GM19468 (cell line): Measurements from ENCODE around the gene CACHD1.

ENCODE experiments used
- ATAC-seq: cut with Tn5 transposase; IDR thresholded peaks from one replicate; pipeline ENCODE4 v1.9.1; 2021; ENCODE audit warnings: mild to moderate bottlenecking, moderate library complexity, moderate number of reproducible peaks; ENCODE audit not compliant: unreplicated experiment; ENCODE audit errors: extremely low read depth

CACHD1 gene

GRCh38 chr1:64517640-64518039 lies 47.7 kb downstream of the CACHD1 start:
- no peak for ATAC-seq

DNA sequence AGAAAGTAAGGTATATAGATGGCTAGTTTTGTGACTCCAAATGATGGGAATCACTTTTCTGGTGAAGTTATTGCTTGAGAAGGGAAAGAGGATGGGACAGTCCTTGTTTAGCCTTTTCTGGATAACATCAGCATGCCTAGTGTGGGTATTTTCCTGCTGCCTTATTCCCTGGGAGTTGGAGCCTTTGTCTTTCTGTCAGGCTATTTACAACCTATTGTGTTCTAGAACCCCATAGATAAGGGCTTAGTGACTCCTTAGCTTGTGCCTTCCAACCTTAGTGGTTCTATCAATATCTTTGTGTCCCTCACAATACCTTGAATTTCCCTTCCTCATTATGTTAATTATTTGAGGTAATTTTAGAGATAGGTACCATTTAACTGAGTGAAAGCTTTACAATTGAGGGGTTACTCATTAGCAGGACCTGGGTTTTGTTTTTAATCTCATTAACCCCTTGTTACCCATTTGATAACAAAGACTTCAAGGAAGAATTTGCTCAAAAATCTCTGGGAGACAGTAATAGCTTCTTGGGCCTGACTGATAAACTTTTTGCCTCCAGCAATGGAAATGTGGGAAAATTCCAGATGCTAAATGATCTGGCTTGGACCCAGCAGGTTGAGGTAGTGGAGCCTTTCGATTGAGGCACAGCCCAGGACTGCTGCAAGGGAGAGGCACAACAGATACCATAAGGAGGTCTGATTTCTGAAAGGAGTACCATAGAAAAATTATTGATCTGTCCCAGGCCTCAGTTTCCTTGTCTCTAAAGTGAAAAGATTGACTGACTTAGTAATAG lies 49.0 kb downstream of the CACHD1 start:
- ATAC-seq, result no peak

- ATAC-seq, result no peak
These were observed 50.0 kb downstream of the CACHD1 start for GRCh38 chr1:64519901-64520300.

- no peak for ATAC-seq
These were observed 52.8 kb downstream of the CACHD1 start for GRCh38 chr1:64522740-64523139.

DNA sequence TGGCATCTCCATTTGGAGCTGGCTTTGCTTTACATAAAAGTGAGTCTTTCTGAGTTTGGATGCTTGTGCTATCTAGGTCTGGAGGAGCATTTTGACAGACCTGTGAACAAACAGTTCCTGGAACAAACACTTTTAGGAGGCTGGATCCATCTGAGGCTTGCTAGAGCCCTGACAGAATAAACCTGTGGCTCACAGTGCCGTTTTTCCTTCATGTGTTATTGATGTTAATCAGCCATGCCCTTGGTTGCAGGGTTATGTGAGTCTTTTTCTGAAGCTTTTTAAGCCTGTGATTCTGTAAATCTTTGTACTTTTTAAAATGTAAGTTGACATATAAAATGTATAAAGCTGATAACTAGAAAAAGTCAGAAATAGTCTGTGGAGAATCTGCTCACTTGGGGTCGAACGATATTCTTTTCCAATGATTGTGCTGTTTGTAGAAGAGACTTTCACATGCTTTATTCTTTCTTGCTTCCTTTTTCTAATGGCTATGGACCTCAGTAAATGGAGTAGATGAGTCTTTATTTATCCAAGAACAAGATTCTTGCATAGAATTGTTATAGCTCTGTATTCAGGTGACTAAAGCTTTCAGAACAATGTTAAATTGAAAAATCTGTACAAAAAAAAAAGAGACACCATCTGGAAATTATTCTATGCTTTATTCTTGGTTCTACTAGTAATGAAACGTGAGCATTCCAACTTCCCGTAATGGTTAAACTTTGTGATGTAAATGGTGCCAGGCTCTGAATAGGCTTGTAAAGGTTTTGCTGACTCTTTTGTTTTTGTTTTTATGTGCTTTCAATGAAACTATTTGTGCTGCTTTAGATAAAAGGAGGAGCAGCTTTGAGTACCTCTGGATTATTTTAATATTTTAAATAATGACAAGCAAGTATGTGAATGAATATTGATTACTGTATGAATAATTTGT lies 53.7 kb downstream of the CACHD1 start:
- no peak for ATAC-seq

DNA sequence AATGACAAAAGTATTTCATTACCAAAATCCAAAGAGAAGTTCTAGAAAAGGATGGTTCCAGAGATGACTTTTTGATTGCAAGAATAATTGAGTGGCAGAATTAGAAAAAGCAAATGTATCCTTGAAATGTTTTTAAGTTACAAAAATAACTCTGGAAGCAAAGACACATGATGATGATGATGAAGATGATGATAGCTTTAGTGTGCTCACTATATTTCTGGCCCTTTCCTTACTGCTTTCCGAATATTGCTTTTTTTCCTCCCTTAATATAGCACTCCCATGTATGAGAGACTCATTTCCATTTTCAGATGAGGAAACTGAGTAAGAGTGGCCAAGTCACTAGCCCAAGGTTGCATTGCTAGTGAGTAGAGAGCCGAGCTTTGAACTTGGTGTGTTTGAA lies 54.7 kb downstream of the CACHD1 start:
- ATAC-seq, result no peak

DNA sequence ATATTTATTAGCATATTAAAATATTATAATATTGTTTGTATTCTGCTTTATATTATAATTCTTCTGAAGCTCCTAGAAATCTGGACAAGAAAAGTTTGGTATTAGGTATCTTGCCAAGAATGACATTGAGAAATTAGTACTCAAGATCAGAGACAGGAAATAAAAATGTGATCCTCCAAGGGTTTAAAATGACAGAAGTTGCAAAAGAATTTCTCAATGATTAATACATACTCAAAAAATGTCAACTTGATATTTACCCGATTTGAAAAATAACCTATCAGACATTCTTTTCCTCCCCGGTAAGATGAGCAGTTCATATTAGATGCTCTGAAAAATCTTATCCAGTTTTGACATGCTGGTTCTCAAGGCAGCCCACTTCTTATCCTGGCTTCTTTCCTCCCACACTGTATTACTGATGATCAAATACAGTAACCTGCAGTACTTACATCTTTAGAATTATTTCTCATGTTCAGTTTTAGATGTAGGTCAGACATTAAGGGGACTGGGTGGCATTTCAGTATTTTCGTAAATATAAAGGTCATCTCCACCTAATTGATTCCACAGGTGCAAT lies 55.3 kb downstream of the CACHD1 start:
- ATAC-seq, result no peak

DNA sequence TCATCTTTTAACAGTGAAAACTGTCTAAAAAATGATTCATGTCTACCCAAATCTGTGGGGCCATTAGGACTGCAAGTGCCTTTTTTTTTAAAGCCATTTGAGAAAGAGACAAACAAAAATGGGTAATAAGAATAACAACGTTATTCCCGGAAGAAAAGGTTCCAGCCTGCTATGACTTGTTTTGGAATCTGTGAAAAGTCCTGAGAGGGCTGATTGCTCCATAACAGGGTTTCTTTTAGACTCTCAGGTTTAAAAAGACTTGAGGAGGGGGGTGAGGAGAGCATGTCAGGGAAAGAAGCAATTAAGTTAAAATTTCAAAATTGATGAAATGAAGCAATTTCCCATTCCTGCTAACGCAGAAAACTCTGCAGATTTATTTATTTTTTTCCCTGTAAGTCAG lies 56.4 kb downstream of the CACHD1 start:
- ATAC-seq, result no peak

DNA sequence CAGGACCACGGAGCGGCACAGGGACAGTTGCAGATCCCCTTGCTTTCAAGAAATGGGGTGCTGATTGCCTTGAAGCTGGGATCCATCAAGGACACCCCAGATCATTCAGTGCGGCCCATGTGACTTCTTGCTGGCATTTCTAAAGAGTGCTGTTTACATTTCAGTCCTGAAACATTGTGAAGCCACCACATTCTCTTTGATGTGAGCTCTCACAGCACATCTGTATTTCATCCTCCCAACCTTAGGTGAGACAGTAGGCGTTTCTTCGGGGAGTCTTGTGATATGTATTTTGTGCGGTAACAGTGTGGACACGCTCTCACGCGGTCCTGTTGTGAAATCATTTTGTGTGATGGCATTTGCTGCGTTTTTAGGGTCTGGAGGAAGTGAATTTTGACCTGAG lies 57.2 kb downstream of the CACHD1 start:
- no peak for ATAC-seq

GRCh38 chr1:64527786-64528185 lies 57.9 kb downstream of the CACHD1 start:
- no peak for ATAC-seq

- ATAC-seq, result no peak
These were observed 61.2 kb downstream of the CACHD1 start for GRCh38 chr1:64530969-64531692.

DNA sequence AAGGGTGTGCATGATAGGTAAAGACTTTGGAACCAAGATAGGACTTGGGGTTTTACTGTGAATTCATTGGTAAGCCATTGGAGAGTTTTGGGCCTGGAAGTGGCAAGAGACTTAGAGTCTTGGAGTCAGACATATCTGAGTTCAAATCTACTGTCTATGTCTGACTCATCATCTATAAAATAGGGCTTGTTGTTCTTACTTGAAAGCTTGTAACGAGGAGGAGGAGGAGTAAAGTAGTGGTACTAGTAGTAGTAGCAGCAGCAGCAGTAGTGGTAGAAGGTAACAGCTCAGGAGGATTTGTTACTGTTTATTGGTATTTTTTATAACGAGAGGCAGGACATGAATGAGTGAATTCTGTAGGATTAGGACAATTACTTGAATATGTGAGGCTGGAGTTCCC lies 62.7 kb downstream of the CACHD1 start:
- ATAC-seq, result no peak

- ATAC-seq, result no peak
These were observed 66.3 kb downstream of the CACHD1 start for GRCh38 chr1:64535938-64536835.

DNA sequence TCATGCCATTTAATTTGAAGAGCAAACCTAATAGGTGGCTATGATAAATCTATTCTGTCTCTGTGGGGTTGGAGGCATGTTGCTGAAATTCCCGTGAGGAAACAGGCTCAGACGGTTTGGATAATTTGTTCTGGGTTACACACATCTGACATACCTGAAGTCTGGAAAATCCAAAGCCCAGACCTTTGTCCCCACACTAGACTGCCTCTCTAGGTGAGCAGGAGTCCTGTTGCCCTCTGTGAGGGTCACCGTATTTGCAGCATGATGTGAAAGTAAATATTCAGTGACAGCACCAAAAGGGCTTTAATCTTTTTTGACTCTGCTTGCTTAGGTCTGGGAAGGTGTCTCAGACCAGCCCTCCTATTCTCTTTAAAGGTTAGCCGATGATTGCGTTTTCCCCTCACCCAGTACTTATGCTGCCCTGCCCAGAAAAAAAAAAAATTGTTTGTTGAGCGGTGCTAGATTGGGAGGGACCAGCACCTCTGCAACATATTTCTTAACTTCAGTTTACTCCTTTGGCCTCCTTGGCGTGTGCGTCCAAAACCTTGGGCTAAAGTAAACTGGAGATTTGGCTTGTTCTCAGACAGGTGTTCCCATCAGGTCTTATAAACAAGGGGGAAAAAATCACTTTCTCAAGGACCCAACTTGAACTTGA lies 67.0 kb downstream of the CACHD1 start:
- ATAC-seq, result no peak

DNA sequence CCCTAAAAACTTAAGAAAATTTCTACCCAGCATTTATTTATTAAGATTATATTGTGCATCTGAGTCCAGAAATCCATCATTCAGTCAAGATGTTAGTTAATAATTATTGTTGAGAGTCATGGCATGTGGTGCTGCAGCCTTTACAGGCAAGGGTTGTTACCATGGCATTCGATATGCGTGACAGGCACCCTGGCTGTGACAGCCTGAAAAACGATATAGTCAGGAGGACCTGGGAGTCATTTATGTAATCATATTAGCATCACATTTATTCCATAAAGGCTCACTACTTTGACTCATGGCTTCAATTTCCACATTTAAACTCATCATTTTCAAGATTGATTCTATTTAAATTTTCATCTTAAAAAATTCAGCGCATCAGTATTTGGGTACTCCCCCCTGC lies 68.0 kb downstream of the CACHD1 start:
- no peak for ATAC-seq

DNA sequence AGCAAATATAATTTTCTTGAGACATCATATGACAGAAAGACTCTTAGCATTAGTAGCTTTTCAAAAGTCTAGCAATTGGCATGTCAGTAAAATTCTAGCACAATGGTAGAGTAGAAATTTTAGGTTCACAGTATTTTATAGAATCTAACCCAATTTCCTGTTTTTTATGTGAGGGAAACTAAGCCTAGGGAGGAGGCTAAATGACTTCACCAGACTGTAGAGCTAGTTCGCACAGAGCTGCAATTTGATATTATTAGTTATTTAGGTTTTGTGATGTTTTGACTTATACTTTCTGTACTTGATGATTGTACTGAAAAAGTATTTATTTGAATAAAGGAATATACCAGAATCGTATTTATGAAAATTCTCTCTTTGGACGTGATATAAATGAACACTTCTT lies 68.5 kb downstream of the CACHD1 start:
- ATAC-seq, result no peak

- no peak for ATAC-seq
These were observed 69.4 kb downstream of the CACHD1 start for GRCh38 chr1:64539289-64539688.

- ATAC-seq, result no peak
These were observed 69.9 kb downstream of the CACHD1 start for GRCh38 chr1:64539781-64540218.

DNA sequence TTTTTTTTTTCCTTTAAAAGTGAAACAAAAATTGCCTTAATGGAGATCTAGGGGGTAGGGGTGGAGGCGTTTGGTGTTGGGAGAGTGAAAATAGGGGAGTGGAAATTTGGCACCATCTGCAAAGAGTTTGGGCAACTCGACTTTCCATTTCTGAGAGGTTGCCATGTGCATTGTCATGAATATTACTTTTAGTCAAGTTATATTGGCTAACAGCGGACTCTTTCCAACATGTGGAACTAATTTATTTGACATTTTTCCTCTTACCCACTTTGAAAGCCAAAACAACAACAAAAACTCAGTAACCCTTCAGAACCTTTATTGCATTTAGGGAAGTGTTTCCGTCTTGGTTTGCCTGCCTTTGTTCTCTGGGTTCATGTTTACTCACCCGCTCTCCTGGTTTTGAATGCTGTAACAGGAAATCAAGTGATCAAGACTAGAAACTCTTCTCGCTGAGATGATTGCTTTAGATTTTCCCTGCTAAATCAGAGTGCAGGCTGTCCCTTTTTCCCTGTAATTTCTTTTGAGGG lies 70.4 kb downstream of the CACHD1 start:
- no peak for ATAC-seq
